ENCODE measurements around the gene NUP210.

NUP210 gene

DNA sequence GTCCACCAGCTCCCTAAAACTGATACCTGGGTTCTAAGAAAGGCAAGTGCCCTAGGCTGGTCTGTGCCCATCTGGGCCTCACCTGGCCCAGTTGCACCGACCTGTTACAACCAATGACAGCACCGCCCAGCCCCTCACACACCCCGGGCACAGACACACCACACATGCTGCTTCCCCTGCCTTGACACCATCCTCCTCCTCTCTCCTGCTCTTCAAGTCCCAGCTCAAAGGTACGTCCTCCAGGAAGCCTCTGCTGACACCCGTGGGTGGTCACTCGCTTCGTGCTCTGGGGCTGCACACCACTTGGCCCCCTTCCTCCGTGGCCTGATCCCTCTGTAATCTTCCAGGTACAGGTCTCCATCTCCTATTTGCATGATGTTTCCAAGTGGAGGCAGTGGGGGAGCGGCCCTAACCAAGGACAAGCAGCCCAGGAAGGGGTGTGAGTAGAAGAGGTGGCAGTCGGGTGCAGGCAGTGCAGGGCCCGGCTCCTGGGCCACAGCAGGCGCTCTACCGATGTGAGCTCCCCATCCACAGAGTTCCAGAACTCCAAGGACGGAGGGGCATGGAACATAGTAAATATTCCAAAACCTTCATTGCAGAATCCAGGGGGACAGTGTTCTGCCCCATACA is 144.6 kb downstream of the NUP210 start:
- no peaks in the 10 kb centered on the region for H3K36me3 Mint-ChIP-seq (ENCODE audit: low read depth)
- H3K27ac Mint-ChIP-seq = no peak overlapping the region
- H3K9me3 Mint-ChIP-seq = no peaks in the 10 kb centered on the region
- no peaks in the 10 kb centered on the region for H3K4me1 Mint-ChIP-seq (ENCODE audit: low read depth)
- no peak overlapping the region for H3K4me3 Mint-ChIP-seq
- H3K27me3 Mint-ChIP-seq = peaks cover 14% of the 10 kb centered on the region

DNA sequence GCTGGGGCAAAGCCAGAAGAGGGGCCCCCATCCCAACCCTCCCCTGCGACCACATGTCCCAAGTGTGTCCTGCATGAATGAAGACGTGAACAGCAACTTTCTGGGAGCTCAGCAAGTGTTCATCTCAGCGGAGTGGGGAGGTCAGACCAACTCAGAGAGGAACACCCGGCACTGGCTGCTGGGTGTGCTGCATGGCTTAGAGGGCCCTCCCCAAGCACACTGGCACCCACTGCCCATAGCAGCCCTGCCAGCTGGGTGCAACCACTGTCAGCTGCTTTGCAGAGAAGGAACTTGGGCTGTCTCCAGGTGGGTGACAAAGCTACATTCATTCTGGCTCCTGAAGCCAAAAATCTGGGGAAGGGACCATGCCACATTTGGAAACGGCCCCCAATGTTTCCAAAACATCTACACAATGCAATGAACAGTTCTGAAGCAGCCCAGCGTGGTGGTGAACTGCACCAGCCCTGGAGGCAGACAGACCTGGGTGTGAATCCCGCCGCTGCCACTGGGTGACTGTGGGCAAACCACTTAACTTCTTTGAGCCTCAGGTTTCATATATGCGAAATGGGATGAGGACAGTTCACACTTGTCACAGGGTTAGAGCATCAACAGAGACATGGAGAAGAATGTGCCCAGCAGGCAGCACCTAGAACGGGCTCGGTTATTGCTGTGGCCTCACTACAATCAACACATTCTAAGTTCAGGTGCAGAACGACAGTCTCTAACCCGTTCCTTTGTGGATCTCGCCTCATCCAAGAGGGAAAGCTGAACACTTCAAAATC is 145.4 kb downstream of the NUP210 start:
- Mint-ChIP-seq H3K9me3 (no peaks in the 10 kb centered on the region), H3K36me3 (ENCODE audit: low read depth) (no peaks in the 10 kb centered on the region), H3K4me3 (no peak overlapping the region), H3K4me1 (ENCODE audit: low read depth) (no peaks in the 10 kb centered on the region), H3K27me3 (peaks cover 7% of the 10 kb centered on the region), H3K27ac (no peak overlapping the region)

DNA sequence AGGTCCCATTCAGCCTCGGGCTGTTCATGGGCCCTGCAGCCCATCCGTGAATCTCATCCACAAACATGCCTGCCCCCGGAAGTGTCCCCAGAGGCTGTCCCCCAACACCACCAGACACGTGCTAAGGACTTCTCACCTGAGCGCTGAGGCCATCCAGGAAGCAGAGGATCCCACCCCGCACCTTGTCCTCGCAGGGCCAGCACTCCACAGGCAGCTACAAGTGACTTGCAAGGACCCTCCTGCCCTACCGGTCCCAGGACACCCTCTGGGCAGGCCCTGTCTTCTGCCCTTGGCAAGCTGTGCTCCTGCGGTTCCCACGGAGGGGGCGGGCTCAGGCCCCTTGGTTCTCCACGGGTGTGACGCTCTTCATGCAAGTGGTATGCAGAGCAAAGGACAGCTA is 146.0 kb downstream of the NUP210 start:
- Mint-ChIP-seq H3K27me3 (peaks cover 9% of the 10 kb centered on the region), H3K36me3 (ENCODE audit: low read depth) (no peaks in the 10 kb centered on the region), H3K4me3 (no peak overlapping the region), H3K27ac (no peak overlapping the region), H3K9me3 (no peaks in the 10 kb centered on the region), H3K4me1 (ENCODE audit: low read depth) (no peaks in the 10 kb centered on the region)

DNA sequence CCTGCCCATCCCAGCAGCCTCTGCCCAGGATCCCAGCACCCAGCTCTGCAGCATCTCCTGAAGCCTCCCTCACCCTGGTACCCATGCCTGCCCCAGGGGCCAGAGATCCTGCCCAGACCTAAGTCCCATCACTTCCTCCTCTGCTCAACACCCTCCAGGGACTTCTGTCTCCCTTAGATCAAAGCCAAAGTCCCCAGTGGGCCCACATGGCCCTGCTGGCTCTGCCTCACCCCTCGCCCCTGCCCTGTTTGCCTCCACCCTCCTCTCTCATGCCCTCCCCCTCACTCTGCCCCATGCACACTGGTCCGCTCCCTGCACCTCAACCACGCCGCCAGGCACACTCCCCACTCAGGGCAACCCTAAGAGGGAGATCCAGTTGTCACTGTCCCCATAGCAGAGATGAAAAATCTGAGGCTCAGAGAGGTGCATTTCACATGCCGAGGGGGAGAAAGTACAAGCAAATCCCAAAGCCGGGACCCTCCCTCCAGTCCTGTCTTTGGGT is 146.5 kb downstream of the NUP210 start:
- Mint-ChIP-seq H3K4me1 (ENCODE audit: low read depth) (no peaks in the 10 kb centered on the region), H3K9me3 (no peaks in the 10 kb centered on the region), H3K27ac (no peak overlapping the region), H3K27me3 (peaks cover 12% of the 10 kb centered on the region), H3K36me3 (ENCODE audit: low read depth) (no peaks in the 10 kb centered on the region), H3K4me3 (no peak overlapping the region)

DNA sequence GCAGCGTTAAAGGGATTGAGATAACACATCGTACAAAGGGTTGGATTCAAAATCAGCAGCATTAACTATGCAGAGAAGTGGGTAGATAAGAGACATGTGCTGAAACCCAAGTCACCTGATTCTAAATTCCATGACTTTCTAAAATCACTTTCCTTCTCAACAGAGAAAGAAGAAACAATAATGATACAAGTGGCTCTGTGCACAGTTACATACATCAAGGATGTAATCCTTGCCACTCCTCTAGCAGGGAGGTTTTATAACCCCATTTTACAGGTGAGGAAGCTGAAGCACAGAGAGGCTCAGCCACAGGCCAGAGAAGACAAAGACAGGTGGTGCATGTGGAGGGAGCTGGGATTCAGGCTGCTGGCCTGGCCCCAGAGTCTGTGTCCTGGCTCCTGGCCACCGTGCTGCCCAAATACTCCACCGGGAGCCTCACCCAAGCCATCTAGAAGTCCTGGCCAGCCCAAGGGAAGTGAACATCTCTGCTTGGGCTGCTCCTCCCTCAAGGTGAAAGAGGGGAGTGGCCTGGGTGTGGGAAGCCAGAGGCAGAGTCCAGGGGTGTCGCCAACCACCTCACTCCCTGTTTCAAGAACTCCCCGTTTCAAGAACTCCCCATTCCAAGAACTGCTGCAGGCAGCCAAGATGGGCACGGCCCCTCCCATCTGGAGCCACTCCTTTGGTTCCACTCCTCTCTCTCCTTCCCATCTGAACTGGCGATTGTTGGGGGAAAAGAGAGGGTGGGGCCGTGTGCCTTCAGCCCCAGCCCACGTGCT is 147.1 kb downstream of the NUP210 start:
- H3K4me1 Mint-ChIP-seq (ENCODE audit: low read depth) = no peaks in the 10 kb centered on the region
- no peaks in the 10 kb centered on the region for H3K9me3 Mint-ChIP-seq
- no peak overlapping the region for H3K27ac Mint-ChIP-seq
- H3K27me3 Mint-ChIP-seq = peaks cover 15% of the 10 kb centered on the region
- H3K4me3 Mint-ChIP-seq = no peak overlapping the region
- no peaks in the 10 kb centered on the region for H3K36me3 Mint-ChIP-seq (ENCODE audit: low read depth)

DNA sequence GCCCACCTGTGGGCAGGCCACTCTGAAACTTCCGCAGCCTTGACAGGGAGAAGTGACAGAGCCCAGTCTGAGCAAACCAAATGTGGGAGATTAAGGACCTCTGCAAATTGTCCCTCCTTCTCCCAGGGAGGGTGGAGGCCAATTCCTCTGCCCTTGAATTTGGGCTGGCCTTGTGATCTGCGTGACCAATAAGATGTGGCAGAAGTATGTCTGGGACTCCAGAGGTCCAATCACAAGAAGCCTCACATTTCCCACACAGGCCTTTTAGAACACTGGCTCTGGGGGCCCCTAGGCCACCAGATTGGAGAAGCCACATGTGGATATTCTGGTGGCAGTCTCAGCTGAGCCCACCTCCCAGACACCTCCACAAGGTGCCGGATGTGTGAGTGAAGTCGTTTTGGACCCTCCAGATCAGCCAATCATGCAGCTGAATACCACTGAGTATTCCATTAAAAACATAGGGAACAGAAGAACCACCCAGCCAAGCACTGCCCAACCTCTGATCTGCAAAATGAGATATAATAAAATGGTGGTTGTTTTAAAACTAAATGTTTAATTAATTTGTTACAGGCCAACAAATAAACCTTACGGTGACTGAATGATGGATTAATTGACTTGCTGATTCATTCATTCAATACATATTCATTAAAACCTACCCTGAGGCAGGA is 150.3 kb downstream of the NUP210 start:
- no peaks in the 10 kb centered on the region for H3K4me1 Mint-ChIP-seq (ENCODE audit: low read depth)
- H3K4me3 Mint-ChIP-seq = no peak overlapping the region
- H3K36me3 Mint-ChIP-seq (ENCODE audit: low read depth) = no peaks in the 10 kb centered on the region
- no peak overlapping the region for H3K27ac Mint-ChIP-seq
- no peaks in the 10 kb centered on the region for H3K9me3 Mint-ChIP-seq
- H3K27me3 Mint-ChIP-seq = peaks cover 18% of the 10 kb centered on the region

DNA sequence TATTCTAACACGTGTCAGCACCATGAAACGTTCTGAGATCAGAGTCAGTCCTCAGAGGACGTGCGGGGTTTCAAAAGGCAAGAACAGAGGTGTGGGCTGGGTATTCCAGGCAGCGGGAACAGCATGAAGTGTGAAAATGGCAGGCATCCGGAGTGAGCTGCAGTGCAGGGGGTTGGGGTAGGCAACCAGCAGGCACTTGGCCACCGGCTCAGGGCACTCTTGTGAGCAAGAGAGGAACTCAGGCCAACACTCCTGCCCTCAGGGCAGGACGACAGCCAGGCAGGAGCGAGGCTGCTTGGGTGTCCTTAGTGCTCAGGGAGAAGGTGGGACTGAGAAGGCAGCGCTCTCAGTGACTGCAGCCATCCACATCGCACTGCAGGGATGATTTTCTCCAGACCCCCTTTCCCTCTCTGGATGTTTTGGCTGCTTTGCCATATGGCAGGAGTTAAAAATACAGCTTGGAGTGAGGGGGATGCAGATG is 151.1 kb downstream of the NUP210 start:
- H3K27ac Mint-ChIP-seq = no peak overlapping the region
- H3K4me3 Mint-ChIP-seq = no peak overlapping the region
- H3K4me1 Mint-ChIP-seq (ENCODE audit: low read depth) = no peaks in the 10 kb centered on the region
- H3K9me3 Mint-ChIP-seq = no peaks in the 10 kb centered on the region
- H3K27me3 Mint-ChIP-seq = peaks cover 18% of the 10 kb centered on the region
- no peaks in the 10 kb centered on the region for H3K36me3 Mint-ChIP-seq (ENCODE audit: low read depth)

DNA sequence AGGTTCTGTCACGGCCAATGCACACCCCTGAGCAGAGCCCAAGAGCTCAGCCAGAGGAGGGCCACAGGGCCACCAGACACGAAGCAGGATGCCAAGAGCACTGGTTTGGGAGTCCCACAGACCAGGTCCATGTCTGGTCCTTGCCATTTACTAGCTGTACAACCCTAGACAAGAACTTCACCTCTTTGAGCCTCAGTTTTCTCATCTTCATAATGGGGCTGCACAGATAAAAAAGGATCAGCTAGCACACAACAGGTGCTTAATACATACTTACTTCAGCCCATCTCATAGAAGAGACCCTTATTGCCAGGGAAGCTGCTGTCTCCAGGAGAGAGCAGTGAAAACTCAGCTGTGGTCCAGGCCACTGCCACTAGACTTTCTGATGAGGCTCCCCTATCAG is 152.0 kb downstream of the NUP210 start:
- Mint-ChIP-seq H3K36me3 (ENCODE audit: low read depth) (no peaks in the 10 kb centered on the region), H3K9me3 (no peaks in the 10 kb centered on the region), H3K4me3 (no peak overlapping the region), H3K27me3 (peaks cover 18% of the 10 kb centered on the region), H3K27ac (no peak overlapping the region), H3K4me1 (ENCODE audit: low read depth) (no peaks in the 10 kb centered on the region)

DNA sequence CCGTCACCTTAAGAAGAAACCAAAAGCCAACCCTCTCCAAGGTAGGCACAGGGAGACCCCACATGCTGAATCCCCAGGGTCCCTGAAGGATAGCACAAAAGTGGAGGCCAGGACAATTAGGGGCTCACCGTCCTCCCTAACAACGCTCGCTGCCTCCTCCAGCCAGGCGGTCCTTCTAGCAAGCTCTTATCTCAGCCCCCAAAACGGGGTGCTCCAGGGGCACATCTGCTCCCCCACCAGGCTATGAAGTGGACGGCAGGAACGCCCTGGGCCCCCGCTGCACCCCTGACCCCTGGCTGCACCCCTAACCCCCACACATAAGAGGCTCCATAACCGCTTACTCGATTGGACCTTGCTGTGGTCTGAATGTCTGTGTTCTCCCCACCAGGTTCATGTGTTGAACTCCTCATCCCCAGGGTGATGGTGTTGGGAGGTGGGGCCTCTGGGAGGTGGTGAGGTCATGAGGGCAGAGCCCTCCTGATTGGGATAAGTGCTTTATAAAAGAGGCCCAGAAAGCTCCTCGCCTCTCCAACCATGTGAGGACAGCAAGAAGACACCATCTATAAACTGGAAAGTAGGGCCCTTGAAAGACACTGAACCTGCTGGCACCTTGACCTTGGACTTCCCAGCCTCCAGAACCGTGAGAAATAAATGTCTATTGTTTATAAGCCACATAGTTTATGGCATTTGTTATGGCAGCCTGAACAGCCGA is 153.3 kb downstream of the NUP210 start:
- Mint-ChIP-seq H3K27ac (no peak overlapping the region), H3K27me3 (peaks cover 18% of the 10 kb centered on the region), H3K36me3 (ENCODE audit: low read depth) (no peaks in the 10 kb centered on the region), H3K4me1 (ENCODE audit: low read depth) (peaks cover 9% of the 10 kb centered on the region), H3K4me3 (no peak overlapping the region), H3K9me3 (no peaks in the 10 kb centered on the region)
